ENCODE results near the gene OR6B1.

GRCh38 chr7:144004703-144005102, 4.6 kb downstream of the OR6B1 start:
- no peak for TF ChIP-seq NFRKB (IDR thresholded peaks at IDR 0.05)
- TF ChIP-seq SP1 (IDR thresholded peaks at IDR 0.05): no peak
- no peak for TF ChIP-seq ELF4 (IDR thresholded peaks at IDR 0.05)
- no peak for TF ChIP-seq ZNF384 (IDR thresholded peaks at IDR 0.05)
